ENCODE results near the gene RTN4RL1. TPM values are rescaled to one million over a fixed set of nuclear protein-coding genes. Genes with fewer than 3 reads are reported as not detected.

RTN4RL1 gene
- total RNA-seq, 1 donor from 2014 or later, result not detected

DNA sequence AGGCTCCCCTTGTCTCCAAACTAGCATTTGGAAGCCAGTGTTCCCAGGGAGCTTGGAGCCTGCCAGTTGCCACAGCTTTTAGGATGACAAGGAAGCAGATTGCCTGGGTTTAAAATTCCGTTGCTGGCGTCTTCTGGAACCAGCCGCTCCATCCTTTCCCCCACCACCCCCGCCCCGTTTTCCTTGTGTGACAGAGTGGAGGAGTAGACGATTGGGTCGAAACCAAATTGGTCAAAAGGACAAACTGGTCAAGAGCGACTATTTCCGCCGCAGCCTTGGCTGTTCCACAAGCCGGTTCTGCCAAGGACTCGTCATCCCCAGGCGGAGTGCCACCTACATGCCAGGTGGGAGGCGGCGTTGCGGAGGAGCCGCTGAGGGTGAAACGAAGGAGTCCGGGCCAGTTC, 104.2 kb downstream of the RTN4RL1 start:
- Mint-ChIP-seq H3K36me3 (ENCODE audit: low read depth, unreplicated experiment) (no peaks in the 10 kb centered on the region), H3K9me3 (ENCODE audit: unreplicated experiment) (no peaks in the 10 kb centered on the region), H3K4me3 (ENCODE audit: unreplicated experiment) (no peak overlapping the region), H3K27me3 (ENCODE audit: unreplicated experiment) (peaks cover under 1% of the 10 kb centered on the region), H3K27ac (ENCODE audit: unreplicated experiment) (no peak overlapping the region), H3K4me1 (ENCODE audit: unreplicated experiment) (no peaks in the 10 kb centered on the region)
- TF ChIP-seq, protein P1, sequence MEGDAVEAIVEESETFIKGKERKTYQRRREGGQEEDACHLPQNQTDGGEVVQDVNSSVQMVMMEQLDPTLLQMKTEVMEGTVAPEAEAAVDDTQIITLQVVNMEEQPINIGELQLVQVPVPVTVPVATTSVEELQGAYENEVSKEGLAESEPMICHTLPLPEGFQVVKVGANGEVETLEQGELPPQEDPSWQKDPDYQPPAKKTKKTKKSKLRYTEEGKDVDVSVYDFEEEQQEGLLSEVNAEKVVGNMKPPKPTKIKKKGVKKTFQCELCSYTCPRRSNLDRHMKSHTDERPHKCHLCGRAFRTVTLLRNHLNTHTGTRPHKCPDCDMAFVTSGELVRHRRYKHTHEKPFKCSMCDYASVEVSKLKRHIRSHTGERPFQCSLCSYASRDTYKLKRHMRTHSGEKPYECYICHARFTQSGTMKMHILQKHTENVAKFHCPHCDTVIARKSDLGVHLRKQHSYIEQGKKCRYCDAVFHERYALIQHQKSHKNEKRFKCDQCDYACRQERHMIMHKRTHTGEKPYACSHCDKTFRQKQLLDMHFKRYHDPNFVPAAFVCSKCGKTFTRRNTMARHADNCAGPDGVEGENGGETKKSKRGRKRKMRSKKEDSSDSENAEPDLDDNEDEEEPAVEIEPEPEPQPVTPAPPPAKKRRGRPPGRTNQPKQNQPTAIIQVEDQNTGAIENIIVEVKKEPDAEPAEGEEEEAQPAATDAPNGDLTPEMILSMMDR (IDR thresholded peaks at IDR 0.05; ENCODE audit: unreplicated experiment), result no peak
- no peak for DNase-seq (ENCODE audit: low spot score)

DNA sequence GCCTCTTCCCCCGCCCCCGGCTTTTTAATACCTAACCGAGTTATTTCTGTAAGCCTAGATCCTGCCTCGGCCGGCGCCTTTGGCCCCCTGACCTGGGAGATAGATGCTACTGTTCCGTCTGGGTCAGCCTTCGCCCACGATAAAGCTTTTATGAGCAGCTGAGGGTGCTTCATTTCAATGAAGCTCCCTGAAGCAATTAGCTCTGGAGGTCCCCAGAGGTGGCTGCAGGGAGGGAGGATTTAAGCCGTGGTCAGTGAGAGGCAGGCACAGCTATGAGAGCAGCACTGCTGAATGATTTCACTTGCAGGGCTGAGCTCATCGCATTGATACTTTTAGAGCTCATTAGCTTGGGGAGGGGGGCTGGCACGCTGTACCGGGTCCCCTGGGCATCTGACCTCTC, 105.9 kb downstream of the RTN4RL1 start:
- no peak for DNase-seq (ENCODE audit: low spot score)
- Mint-ChIP-seq H3K36me3 (ENCODE audit: low read depth, unreplicated experiment) (no peaks in the 10 kb centered on the region), H3K27me3 (ENCODE audit: unreplicated experiment) (peaks cover 2% of the 10 kb centered on the region), H3K4me3 (ENCODE audit: unreplicated experiment) (no peak overlapping the region), H3K9me3 (ENCODE audit: unreplicated experiment) (no peaks in the 10 kb centered on the region), H3K27ac (ENCODE audit: unreplicated experiment) (no peak overlapping the region), H3K4me1 (ENCODE audit: unreplicated experiment) (peaks cover 3% of the 10 kb centered on the region)
- TF ChIP-seq, protein P1 (IDR thresholded peaks at IDR 0.05; ENCODE audit: unreplicated experiment), result no peak

DNA sequence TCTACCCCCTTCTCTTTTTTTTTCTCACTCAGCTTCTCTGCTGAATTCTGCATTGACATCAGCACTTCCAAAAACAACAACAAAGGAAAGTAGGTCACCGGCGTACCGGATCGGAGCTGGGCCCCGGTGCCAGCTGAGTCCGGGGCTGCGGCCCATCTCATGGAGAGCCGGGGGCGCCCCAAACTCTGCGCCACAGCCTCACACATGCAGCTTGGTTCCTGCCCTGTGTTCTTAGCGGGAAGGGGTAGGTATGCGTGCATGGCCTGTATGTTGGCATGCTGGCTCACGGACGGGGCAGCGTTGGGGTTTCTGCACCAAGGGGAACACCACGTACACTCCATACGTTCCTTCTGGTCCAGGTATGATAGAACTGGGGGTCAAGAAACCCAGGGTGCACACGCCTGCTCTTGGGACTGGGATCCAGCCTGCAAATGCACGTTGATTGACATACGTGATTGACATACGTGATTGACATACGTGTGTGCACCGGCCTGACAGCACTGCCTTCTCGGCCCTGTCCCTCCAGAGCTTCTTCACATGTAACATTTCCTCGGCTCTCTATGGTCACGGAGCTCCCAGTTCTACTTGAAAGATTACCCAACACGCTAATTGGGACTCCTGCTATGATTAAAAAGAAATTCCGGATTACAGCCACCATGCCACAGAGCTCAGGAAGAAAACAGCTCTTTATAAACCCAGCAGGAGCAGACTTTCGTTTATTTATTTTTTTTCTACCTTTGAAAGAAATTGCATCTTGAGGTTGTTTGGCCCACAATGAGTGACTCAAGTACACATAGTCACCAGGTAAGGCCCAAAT, 106.6 kb downstream of the RTN4RL1 start:
- peaks cover 2% of the 10 kb centered on the region for H3K27me3 Mint-ChIP-seq (ENCODE audit: unreplicated experiment)
- no peaks in the 10 kb centered on the region for H3K36me3 Mint-ChIP-seq (ENCODE audit: low read depth, unreplicated experiment)
- no peak overlapping the region for H3K27ac Mint-ChIP-seq (ENCODE audit: unreplicated experiment)
- TF ChIP-seq, protein P1 (IDR thresholded peaks at IDR 0.05; ENCODE audit: unreplicated experiment), result no peak
- no peak overlapping the region for H3K4me3 Mint-ChIP-seq (ENCODE audit: unreplicated experiment)
- no peak for DNase-seq (ENCODE audit: low spot score)
- no peaks in the 10 kb centered on the region for H3K9me3 Mint-ChIP-seq (ENCODE audit: unreplicated experiment)
- peaks cover 3% of the 10 kb centered on the region for H3K4me1 Mint-ChIP-seq (ENCODE audit: unreplicated experiment)

DNA sequence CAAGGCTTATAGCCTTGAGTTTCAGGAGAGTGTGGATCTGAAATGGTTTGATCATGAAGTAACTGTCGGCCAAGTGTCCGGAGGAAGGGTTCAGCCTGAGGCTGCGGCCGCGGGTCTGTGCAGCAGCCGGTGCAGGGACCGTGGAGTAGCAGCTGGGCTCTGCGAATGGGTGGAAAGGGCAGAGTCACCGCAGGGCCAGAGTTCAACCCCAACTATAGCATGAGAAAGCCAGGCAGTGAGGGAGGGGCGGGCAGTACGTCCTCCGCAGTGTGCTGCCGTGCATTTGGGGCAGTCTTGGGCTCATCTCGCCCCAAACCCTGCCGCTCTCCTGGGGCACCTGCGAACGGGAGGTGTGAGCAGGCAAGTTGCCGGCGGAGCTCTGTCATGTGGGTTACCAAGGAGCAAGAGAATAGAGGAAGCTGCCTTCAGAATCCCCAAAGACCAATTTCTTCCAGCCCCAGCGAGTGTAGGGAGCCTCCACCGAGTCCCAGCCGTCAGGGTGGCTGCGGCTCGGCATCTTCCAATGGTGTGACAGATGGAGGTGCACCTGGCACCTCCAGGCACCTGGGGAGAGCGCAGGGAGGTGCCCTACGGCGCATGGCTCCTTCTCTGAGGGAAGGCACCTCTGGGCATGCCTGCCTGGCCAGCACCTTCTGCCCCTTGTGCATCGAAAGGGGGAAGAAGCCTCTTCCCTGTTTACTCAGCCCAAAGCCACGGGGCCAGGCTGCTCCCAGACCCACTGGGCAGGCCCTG, 108.0 kb downstream of the RTN4RL1 start:
- H3K4me1 Mint-ChIP-seq (ENCODE audit: unreplicated experiment), result peaks cover 3% of the 10 kb centered on the region
- peaks cover 5% of the 10 kb centered on the region for H3K27me3 Mint-ChIP-seq (ENCODE audit: unreplicated experiment)
- DNase-seq (ENCODE audit: low spot score), result no peak
- no peak overlapping the region for H3K4me3 Mint-ChIP-seq (ENCODE audit: unreplicated experiment)
- no peaks in the 10 kb centered on the region for H3K9me3 Mint-ChIP-seq (ENCODE audit: unreplicated experiment)
- no peaks in the 10 kb centered on the region for H3K36me3 Mint-ChIP-seq (ENCODE audit: low read depth, unreplicated experiment)
- TF ChIP-seq, protein P1 (IDR thresholded peaks at IDR 0.05; ENCODE audit: unreplicated experiment), result no peak
- H3K27ac Mint-ChIP-seq (ENCODE audit: unreplicated experiment), result peak overlapping the region; percentile 77

DNA sequence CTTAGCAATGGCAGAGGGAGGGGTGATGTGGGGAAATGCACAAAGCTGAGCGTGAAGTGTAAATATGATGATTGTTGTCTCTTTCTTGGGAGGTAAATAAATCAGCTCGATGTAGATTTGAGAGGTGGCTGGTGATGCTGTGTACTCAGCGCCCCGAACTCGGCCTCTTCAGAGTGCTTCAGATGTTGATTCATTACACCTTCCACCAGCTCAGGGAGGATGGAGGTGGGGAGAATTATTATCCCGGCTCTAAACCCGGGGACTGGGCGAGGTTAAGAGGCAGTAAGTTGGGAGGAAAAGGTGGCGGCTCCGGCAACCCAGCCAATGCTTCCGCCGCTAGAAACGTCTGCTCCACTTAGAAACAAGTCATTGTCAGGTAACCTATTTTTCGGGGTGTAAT, 108.8 kb downstream of the RTN4RL1 start:
- Mint-ChIP-seq H3K27me3 (ENCODE audit: unreplicated experiment) (peaks cover 7% of the 10 kb centered on the region), H3K4me3 (ENCODE audit: unreplicated experiment) (no peak overlapping the region), H3K36me3 (ENCODE audit: low read depth, unreplicated experiment) (no peaks in the 10 kb centered on the region), H3K27ac (ENCODE audit: unreplicated experiment) (no peak overlapping the region), H3K9me3 (ENCODE audit: unreplicated experiment) (no peaks in the 10 kb centered on the region), H3K4me1 (ENCODE audit: unreplicated experiment) (peaks cover 3% of the 10 kb centered on the region)
- TF ChIP-seq, protein P1 (IDR thresholded peaks at IDR 0.05; ENCODE audit: unreplicated experiment), result no peak
- no peak for DNase-seq (ENCODE audit: low spot score)

All from endothelial cell (in vitro differentiated cells).